Mesothelial cell of epicardium (in vitro differentiated cells): Measurements from ENCODE around the gene DEK. TPM values are rescaled to one million over a fixed set of nuclear protein-coding genes. Genes with fewer than 3 reads are reported as not detected.
"Not testable (repeated sequence)": the region's sequence is repeated elsewhere in the genome, so short reads cannot be mapped to it uniquely, and the experiment has no call there.

Source experiments
- DNase-seq, 2 experiments: peaks; one replicate each; pipeline ENCODE4 v3.0.0; 2021; ENCODE audit warnings: low spot score in 2 of 2; ENCODE audit not compliant: unreplicated experiment in 2 of 2
- H3K27ac Mint-ChIP-seq: 2 replicates; pipeline ENCODE4 v1.8.0; 2021; ENCODE audit warnings: mixed read lengths
- H3K27me3 Mint-ChIP-seq: 2 replicates; pipeline ENCODE4 v1.8.0; 2021; ENCODE audit warnings: low read depth, mixed read lengths
- H3K36me3 Mint-ChIP-seq: 2 replicates; pipeline ENCODE4 v1.8.0; 2021; ENCODE audit warnings: mixed read lengths
- H3K4me1 Mint-ChIP-seq: 2 replicates; pipeline ENCODE4 v1.8.0; 2021; ENCODE audit warnings: mixed read lengths
- H3K4me3 Mint-ChIP-seq: 2 replicates; pipeline ENCODE4 v1.8.0; 2021; ENCODE audit warnings: mild to moderate bottlenecking, moderate library complexity, mixed read lengths
- H3K9me3 Mint-ChIP-seq: 2 replicates; pipeline ENCODE4 v1.8.0; 2021; ENCODE audit warnings: mixed read lengths
- CTCF ChIP-seq: fragments of 200-600 bp; sonication (generic); IDR thresholded peaks from one replicate; pipeline ENCODE4 v1.5.0; 2021; ENCODE audit warnings: antibody characterized with exemption; ENCODE audit not compliant: unreplicated experiment
- total RNA-seq: library from RNA; stranded (reverse); gene quantifications from 3 replicates; pipeline ENCODE4 v1.2.1, GENCODE V29; 2021

DEK gene
- 77.8 to 87.5 TPM (median 79.5 TPM) in 3 replicates for total RNA-seq

DNA sequence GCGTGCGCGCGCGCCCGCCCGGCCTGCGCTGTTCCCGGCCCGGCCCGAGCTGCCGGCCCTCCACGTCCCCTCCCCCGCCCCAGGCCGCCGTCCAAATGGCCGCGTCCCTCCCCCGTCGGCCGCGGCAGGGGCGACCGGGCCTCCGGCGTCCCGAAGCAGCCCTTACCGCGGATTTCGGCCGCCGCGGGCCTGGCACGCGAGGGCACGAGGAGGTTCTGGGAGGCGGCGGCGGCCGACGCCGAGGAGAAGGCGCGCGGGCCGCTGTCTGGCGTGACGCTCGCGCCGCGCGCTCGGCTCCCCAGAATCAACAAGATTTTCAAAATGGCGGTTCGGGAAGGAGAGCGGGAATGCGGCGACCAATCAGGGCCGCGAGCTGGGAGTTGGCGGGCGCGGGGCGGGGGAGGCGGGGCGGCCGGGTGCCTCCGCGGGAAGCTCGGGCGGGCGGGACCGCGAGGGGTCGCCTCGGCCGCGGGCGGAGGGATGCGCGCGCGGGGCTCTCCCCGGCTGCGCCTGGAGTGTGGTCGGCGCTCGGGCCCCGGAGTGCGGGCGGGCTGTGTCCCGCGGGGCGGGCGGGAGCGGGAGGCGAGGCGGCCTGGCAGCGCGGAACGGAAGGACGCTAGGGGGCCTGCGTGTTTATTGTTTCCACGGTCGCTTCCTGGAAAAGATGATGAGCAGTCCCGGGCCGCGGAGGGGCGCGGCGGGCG is at the start of gene DEK:
Gene DEK, minus strand, starts transcription at position 312 of the 704 bp plus-strand sequence. CDS start 543 bp downstream, outside the sequence.
- no peaks in the 10 kb centered on the region for H3K9me3 Mint-ChIP-seq
- peaks cover 48% of the 10 kb centered on the region for H3K4me1 Mint-ChIP-seq
- DNase-seq, result peak; percentile 86 to 88
- H3K36me3 Mint-ChIP-seq, result peaks cover 6% of the 10 kb centered on the region
- H3K27ac Mint-ChIP-seq, result peak within 1 kb of the TSS; percentile 97
- peak; percentile 36 for TF ChIP-seq CTCF
- H3K4me3 Mint-ChIP-seq, result peak within 1 kb of the TSS; percentile 88
- H3K27me3 Mint-ChIP-seq, result no peaks in the 10 kb centered on the region

DNA sequence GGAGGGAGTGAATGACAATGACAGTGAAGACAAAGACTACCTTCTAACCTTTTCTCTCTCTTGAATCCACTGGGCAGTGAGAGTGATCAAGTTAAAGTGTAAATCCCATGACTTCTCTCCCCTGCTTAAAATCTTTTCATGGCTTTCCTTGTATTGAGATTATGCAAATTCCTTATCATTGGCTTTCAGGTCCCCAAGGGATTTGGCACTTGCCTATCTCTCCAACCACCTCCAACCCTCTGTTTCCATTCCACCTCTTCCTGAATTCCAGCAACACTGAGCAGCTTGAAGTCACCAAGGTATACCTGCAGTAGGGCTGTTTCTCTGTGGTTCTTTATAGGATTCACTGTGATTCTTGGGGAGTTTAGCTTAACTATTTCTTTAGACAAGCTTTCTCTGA is 48.0 kb upstream of the DEK start:
- H3K36me3 Mint-ChIP-seq, result no peaks in the 10 kb centered on the region
- no peaks in the 10 kb centered on the region for H3K4me1 Mint-ChIP-seq
- no peak for DNase-seq
- no peaks in the 10 kb centered on the region for H3K27me3 Mint-ChIP-seq
- H3K4me3 Mint-ChIP-seq, result no peak overlapping the region
- peaks cover 6% of the 10 kb centered on the region for H3K9me3 Mint-ChIP-seq
- TF ChIP-seq CTCF, result no peak
- no peak overlapping the region for H3K27ac Mint-ChIP-seq

DNA sequence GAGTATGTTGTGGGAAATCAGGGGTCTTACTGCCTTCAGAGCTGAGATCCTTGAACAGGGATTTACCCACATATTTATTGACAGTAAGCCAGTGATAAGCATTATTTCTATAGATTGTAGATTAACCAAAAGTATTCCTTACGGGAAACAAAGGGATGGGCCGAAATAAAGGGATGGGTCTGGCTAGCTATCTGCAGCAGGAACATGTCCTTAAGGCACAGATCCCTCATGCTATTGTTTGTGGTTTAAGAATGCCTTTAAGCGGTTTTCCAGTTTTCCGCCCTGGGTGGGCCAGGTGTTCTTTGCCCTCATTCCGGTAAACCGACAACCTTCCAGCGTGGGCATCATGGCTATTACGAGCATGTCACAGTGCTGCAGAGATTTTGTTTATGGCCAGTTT is 45.7 kb upstream of the DEK start:
- H3K27me3 Mint-ChIP-seq, H3K4me3 Mint-ChIP-seq, DNase-seq, H3K27ac Mint-ChIP-seq, H3K4me1 Mint-ChIP-seq, H3K36me3 Mint-ChIP-seq, H3K9me3 Mint-ChIP-seq: not testable (repeated sequence)

GRCh38 chr6:18309046-18309445 is 44.7 kb upstream of the DEK start:
- Mint-ChIP-seq H3K36me3 (no peaks in the 10 kb centered on the region), H3K4me1 (peaks cover 5% of the 10 kb centered on the region), H3K9me3 (peaks cover 6% of the 10 kb centered on the region), H3K4me3 (no peak overlapping the region), H3K27ac (no peak overlapping the region), H3K27me3 (no peaks in the 10 kb centered on the region)
- TF ChIP-seq CTCF, result no peak
- no peak for DNase-seq

DNA sequence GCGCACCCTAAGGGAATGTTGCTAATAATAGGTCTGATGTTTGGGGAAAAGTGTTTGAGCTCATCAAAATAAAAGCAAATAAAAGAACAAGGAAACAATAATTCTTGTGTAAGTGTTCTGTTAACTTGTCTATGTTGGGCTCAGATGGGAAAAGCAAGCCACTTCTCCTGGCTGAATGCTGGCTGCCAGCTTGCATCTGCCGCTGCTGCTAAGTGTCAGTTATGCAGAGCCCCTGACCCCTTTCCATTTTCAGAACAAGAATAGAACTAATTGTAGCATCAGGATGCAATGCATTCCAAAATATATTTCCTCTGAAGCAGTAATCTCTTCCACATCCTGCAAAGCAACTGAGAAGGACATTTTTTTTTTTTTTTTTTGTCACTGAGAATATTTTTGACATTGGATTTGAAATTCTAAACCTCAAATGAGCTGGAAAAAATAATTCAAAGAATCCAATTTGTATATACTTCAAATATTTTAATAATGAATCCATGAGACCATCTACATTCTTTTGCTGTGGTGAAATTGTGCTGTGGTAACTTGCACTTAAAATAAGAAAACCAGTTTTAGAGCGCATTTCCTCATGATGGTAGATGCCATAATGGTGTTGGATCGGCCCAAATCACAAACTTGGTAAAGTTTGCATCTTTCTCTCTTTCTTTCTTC is 43.9 kb upstream of the DEK start:
- DNase-seq, result no peak
- Mint-ChIP-seq H3K27ac (no peak overlapping the region), H3K27me3 (no peaks in the 10 kb centered on the region)

More for the DNA sequence above, 43.9 kb upstream of the DEK start:
- Mint-ChIP-seq H3K4me1 (peaks cover 8% of the 10 kb centered on the region), H3K36me3 (no peaks in the 10 kb centered on the region), H3K4me3 (no peak overlapping the region), H3K9me3 (peaks cover 6% of the 10 kb centered on the region)
- TF ChIP-seq CTCF, result no peak
